ENCODE results near the gene RPS6KL1.

The RPS6KL1 gene

DNA sequence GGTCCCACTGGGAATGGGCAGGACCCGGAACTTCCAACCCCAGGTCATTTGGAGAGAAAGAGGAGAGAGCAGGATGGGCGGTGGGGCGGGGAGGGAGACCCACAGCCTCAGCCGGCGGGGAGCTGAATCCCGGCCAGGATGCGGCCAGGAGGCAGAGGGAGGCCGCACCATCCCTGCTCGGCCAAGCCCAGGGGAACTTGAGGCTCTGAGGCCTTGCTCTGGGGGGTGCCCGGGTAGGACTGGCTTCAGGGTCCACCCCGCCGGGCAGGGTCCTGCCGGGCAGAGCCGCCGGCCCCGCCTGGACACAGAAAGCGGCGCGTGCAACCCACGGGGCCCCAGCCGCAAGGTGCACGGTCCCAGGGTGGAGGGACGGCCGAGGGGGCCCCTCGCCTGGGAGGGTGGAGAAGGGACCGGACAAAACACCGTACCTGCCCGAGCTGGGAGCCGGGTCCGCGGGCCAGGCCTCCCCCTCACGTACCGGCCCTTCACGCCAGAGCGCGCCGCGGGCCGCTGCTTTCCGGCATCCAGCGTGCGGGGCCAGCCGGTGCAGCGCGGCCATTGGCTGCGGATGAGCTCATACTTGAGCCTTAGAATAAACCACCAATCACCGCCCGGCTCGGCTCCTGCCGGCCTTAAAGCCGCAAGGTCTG, at the start of gene RPS6KL1:
RPS6KL1 (minus strand) TSS at position 509 of the 650 bp plus-strand sequence. CDS start 1,719 bp downstream, outside the sequence.
- DNase-seq (ENCODE audit: low read depth) = peak; percentile 89

DNA sequence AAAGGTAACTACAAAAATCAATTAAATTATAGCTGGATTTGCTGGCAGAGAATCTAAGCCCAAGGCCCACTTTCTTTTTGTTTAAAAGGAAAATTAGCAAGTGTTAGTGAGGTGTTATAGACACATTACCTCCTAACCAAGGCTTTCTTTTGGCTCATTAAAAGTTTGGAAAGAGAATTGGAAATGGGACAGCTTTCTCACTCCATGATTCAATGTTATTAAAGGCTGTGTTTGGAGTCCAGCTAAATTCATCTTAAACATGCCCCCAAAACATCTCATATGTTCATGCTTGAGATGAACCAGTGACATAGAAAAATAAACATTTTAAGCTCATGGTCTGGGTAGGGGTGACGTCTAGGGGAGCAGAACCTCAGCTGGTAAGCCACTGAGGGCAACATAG, 45.8 kb upstream of the RPS6KL1 start:
- no peak for DNase-seq (ENCODE audit: low read depth)

GRCh38 chr14:74965486-74966153, 42.6 kb upstream of the RPS6KL1 start:
- peak; percentile 90 for DNase-seq (ENCODE audit: low read depth)

DNA sequence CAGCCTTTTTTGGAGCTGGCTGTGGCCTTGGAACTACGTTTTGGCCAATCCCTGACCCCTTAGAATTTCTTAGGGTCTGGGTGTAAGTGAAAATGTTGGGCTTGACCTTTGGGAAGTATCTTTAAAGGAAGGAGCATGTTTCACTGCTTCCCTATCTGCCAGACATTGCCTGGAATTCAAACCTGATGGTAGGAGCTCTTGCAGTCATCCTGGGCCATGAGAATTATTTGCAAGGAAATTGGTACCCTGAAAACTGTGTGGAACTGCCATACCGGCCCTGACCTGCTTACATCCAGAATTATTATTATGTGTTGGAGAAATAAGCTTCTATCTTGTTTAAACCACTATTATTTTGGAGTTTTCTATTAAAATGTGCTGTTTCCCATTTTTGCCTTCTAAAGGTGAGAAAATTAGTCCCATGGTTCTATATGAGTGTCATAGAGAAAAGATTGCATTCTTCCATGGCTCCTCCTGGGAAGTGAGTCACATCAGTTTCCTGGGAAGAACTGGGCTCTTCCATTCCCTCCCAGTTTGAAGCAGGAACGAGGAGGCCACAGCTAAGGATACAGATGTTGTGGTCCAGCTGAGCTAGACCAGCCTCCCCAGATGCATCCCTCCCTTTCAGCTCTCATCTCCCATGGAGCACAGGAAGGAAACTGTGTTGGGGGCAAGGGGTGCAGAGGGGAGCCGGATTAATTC, 41.9 kb upstream of the RPS6KL1 start:
- DNase-seq (ENCODE audit: low read depth) = peak; percentile 86

DNA sequence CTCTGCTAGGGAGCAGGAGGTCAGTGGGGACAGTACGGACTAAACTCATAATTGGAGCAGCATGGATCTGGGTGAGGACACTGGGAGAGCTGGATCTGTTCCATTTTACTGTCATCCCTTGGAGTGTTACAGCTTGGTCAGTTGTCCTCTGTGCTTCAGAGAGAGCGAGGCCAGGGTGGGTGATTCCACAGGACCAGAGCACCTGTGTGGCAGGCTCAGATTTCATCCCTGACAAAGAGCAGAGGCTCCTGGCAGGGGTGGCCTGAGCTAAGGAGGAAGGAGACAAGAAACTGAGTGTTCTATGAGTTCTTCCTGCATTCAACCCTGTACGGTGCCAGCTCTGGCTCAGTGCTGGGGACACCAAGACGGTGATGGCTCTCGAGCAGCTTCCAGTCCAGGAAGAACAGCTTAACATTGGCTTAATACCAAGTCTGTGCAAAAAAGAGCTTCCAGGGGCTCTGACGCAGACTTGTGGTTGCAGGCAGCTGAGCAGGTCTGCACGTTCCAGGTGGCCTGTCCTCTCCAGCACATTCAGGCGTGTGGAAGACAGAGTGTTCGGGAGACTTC, 40.7 kb upstream of the RPS6KL1 start:
- DNase-seq (ENCODE audit: low read depth) = peak; percentile 80

DNA sequence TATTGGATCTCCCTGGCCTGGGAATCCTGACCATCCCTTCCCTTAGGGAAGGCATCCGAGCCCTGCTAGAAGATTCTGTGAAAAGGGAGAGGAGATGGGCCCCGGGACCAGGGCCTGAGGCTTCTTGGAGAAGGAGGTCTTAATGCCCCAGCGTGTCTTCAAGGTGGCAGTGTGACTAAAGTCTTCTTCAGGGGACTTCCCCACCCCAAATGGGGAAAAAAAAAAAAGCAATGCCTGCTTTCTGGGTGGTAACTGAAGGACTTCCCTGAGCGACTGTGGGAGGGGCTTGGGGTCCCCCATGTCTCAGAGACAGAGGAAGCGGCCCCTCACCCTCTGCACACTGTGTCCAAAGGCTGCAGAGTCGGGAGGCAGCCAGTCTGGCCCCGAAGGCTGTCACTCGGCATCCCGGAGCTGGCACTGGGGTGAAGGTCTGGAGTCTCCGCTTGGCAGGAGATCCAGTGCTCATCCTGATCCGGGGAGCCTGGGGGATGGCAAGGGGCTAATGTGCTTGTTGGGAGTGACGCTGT, 40.2 kb upstream of the RPS6KL1 start:
- DNase-seq (ENCODE audit: low read depth) = no peak

- no peak for DNase-seq (ENCODE audit: low read depth)
Measured at GRCh38 chr14:74962493-74962892, 39.4 kb upstream of the RPS6KL1 start.

DNA sequence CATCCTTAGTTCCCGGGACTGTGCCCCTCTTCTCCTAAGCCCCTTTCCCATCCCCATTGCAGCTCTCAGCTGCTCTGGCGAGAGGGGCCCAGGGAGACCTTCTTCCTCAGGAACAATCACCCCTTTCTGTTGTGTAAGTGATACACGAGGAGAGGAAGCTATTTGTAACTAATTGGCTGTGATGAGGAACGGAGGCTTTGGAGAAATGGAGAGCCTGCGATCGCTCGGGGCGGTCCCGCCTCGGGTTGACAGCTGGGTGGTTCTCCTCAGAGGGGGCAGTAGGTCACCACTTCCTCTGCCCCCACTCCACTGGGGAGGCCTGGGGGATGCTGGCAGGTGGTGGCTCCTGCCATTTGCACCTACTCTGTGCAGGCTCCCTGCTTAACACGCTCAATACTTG, 39.0 kb upstream of the RPS6KL1 start:
- DNase-seq (ENCODE audit: low read depth) = no peak

- DNase-seq (ENCODE audit: low read depth) = no peak
Measured at GRCh38 chr14:74961238-74961911, 38.3 kb upstream of the RPS6KL1 start.

- no peak for DNase-seq (ENCODE audit: low read depth)
Measured at GRCh38 chr14:74960736-74961135, 37.7 kb upstream of the RPS6KL1 start.

DNA sequence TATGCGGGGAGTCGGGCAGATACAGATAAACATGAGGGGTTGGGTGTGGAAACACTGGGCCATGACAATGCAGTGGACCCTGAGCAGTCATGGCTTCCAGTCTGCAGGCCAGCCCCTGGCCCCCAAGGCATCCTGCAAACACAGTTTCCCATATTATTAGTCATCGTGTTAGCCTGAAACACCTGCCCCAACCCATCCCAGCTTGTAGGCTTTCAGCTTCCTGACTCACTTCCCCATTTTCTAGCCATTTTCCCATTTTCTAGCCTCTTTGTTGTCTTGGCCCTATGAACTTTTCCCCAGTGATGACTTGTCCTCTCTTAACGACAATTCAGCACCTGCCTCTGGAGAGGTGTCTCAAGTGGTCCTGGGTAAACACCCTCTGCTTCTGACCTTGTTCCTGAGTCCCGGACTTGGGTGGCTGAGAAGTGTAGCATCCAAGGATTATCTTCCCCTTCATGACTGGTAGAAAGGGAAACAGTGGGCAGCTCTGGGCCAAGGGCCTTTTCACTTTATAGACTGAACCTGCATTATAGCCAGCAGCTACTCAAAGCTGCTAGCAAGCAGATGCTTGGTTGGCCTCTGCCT, 36.6 kb upstream of the RPS6KL1 start:
- DNase-seq (ENCODE audit: low read depth) = peak; percentile 45

GRCh38 chr14:74956280-74957072, 33.4 kb upstream of the RPS6KL1 start:
- no peak for DNase-seq (ENCODE audit: low read depth)

GRCh38 chr14:74956027-74956279, 32.9 kb upstream of the RPS6KL1 start:
- no peak for DNase-seq (ENCODE audit: low read depth)

- peak; percentile 67 for DNase-seq (ENCODE audit: low read depth)
Measured at GRCh38 chr14:74955229-74956026, 32.4 kb upstream of the RPS6KL1 start, which contains the start of gene PGF. Gene PGF (minus strand): TSS chr14:74955597. CDS start chr14:74955242, 355 bp downstream.

GRCh38 chr14:74954947-74955228, 31.8 kb upstream of the RPS6KL1 start:
- DNase-seq (ENCODE audit: low read depth) = peak; percentile 23

DNA sequence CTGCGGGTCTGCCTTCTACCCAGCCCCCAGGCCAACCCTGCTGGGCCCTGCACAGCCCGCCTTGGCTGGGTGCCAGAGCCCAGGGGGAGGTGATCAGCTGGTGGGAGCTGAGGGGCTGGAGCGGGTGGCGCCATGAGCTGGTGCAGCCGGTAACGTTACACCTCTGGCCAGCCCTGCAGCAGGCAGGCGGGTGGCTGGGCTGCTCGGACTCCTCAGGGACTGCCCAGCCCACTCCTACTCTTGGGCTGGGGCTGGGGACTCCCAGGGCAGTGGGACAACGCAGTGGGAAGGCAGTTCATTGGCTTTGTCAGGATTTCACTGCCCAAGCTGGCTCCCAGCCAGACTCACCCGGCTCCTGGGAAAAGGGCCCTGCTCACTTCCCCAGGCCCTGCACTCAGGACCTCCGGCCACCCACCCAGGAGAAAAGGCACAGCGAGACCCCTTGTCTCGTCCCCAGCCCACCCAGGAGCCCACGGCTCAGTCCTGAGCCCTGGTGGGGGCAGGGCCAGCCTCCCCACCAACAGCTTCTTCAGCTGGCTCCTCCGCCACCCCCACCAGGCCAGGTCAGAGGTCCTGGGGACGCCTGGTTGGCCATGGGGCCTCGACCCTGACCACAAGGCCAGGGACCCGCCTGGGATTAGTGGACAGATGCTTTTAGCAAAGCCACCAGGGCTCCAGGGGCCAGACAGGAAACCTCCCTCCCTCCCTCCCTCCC, 31.3 kb upstream of the RPS6KL1 start:
- peak; percentile 26 for DNase-seq (ENCODE audit: low read depth)

GRCh38 chr14:74953686-74954085, 30.6 kb upstream of the RPS6KL1 start:
- no peak for DNase-seq (ENCODE audit: low read depth)

DNA sequence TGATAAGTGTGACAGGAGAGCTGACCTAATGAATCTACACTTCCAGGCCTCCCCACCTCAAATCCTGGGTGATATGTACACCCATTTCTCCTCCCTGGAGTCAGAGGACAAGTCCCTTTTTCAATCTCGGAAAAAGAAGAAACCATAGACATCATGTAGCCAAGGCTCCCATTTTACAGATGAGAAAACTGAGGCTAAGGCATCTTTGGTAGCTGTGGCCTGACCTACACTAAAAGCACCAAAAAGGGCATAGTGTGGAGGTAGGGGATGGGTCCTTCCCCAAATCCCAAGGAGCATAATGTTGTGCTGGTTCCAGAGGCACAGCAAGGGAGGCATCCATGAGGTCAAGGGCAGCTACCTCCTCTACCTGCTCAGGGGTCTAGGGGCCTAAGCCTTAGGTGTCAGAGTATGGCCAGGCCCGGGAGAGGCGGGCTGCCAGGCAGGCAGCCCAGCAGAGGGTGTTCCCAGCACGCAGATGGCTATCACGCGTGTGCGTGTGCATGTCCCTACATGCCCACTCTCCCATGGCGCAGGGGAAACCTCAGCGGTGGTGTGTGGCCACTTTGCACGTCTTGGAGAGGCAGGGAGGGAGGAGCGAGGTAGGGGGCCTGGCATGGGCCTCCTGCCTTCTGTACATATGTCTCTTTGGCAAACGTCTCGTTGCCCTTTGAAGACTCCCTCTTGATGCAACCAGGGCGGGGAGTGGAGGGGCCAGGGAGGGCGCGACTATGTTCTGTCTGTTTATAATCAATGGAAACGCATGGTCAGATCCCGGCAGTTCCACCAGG, 29.8 kb upstream of the RPS6KL1 start:
- DNase-seq (ENCODE audit: low read depth) = no peak

DNA sequence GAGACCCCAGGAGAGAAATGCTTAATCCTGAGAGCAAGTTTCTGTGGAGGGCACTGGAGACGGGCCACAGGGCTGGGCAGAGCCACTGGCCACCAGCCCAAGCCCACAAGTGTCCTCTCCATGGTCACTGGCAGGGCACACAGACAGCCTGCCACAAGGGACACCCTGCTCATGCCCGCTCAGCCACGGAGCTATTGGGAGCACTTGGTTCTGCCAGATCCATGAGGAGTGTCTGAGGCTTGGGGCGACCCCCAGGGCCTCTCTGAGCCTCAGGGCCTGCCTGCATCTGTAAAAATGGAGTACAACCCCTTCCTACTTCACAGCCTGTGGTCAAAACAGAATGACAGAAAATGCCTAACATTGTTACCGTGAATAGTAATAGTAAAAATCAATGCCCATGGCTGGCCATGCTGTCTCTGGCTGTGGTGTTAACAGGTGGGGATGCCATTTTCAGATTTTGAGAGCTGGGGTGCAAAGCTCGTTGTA, 29.2 kb upstream of the RPS6KL1 start:
- no peak for DNase-seq (ENCODE audit: low read depth)

Data from ELR (cell line).